OCI-LY7 (cell line): ENCODE data around the gene MMP20. TPM values are rescaled to one million over a fixed set of nuclear protein-coding genes. Genes with fewer than 3 reads are reported as not detected.

Experiments
- BruUV-seq: library from RNA; stranded (reverse); fragments of 400-500 nt; replicated peaks from 2 replicates; lab custom pipeline; 2021; lab: Mats Ljungman, UMichigan
- CTCF ChIA-PET: fragments of 300-600 bp; sonication (Branson Sonifier 250); formaldehyde crosslinking; loops from one replicate; lab custom pipeline; 2022; ENCODE audit warnings: antibody characterized with exemption; ENCODE audit not compliant: unreplicated experiment; lab: Charles Lee
- POLR2A ChIA-PET: fragments of 300-600 bp; sonication (Branson Sonifier 250); formaldehyde crosslinking; loops from one replicate; lab custom pipeline; 2022; ENCODE audit warnings: antibody characterized with exemption; lab: Charles Lee
- DNase-seq: peaks from one replicate; pipeline ENCODE4 v3.0.0-alpha.2; 2015; ENCODE audit warnings: low spot score
- H2AFZ ChIP-seq: fragments of 200-600 bp; sonication (generic), shearing (Covaris generic); 2 replicates; pipeline ENCODE4 v1.6.1; 2014; ENCODE audit warnings: mild to moderate bottlenecking, antibody characterized with exemption, low read length, moderate library complexity
- H3K27ac ChIP-seq: fragments of 200-600 bp; sonication (generic); 2 replicates; pipeline ENCODE4 v1.5.1; 2014; ENCODE audit warnings: mixed run types, low read depth, mild to moderate bottlenecking, moderate library complexity, low read length, inconsistent platforms; ENCODE audit not compliant: poor library complexity, severe bottlenecking
- H3K36me3 ChIP-seq: fragments of 200-600 bp; sonication (generic); 2 replicates; pipeline ENCODE4 v1.6.1; 2014; ENCODE audit warnings: mild to moderate bottlenecking, antibody characterized with exemption, low read length, moderate library complexity, mixed read lengths; ENCODE audit not compliant: insufficient read depth
- H3K4me1 ChIP-seq: fragments of 200-600 bp; sonication (generic); 2 replicates; pipeline ENCODE4 v1.5.1; 2014; ENCODE audit warnings: mild to moderate bottlenecking, low read length; ENCODE audit not compliant: insufficient read depth, poor library complexity, severe bottlenecking
- H3K4me2 ChIP-seq: fragments of 200-600 bp; sonication (generic); 2 replicates; pipeline ENCODE4 v1.6.1; 2014; ENCODE audit warnings: mild to moderate bottlenecking, low read length
- H3K4me3 ChIP-seq: fragments of 200-600 bp; sonication (generic); 2 replicates; pipeline ENCODE4 v1.5.1; 2014; ENCODE audit warnings: mild to moderate bottlenecking, low read depth, low read length; ENCODE audit not compliant: poor library complexity, severe bottlenecking
- H3K79me2 ChIP-seq: fragments of 200-600 bp; sonication (generic); 2 replicates; pipeline ENCODE4 v1.6.1; 2016; ENCODE audit warnings: low read depth, mild to moderate bottlenecking, low read length, moderate library complexity, mixed read lengths; ENCODE audit not compliant: insufficient read depth
- H3K9me2 ChIP-seq: fragments of 200-600 bp; sonication (generic); 2 replicates; pipeline ENCODE4 v1.6.1; 2016; ENCODE audit warnings: mild to moderate bottlenecking, low read length, mixed read lengths; ENCODE audit not compliant: insufficient read depth
- H3K9me3 ChIP-seq: fragments of 200-600 bp; sonication (generic); 2 replicates; pipeline ENCODE4 v1.6.1; 2014; ENCODE audit warnings: mild to moderate bottlenecking, mixed run types, low read length, mixed read lengths
- H4K20me1 ChIP-seq: fragments of 200-600 bp; sonication (generic); 2 replicates; pipeline ENCODE4 v1.6.1; 2014; ENCODE audit warnings: mild to moderate bottlenecking, antibody characterized with exemption, low read length, moderate library complexity, mixed read lengths; ENCODE audit not compliant: insufficient read depth
- EZH2phosphoT487 ChIP-seq: fragments of 200-600 bp; sonication (generic); IDR thresholded peaks from 2 replicates; pipeline ENCODE4 v1.6.1; 2018; ENCODE audit warnings: low read depth, borderline replicate concordance, mild to moderate bottlenecking, mixed run types, antibody characterized with exemption, low read length, moderate library complexity, mixed read lengths
- intact Hi-C: fragments of 100-400 bp; cut with micrococcal nuclease; formaldehyde crosslinking; loops from one replicate; pipeline ENCODE4 v1.10.0; 2022; ENCODE audit not compliant: unreplicated experiment
- total RNA-seq, 2 experiments: library from RNA; depleted of rRNA in 1 of 2; stranded (reverse); fragments of >200 nt in 1 of 2; shearing (Covaris generic) in 1 of 2; gene quantifications; 2 replicates each; pipeline ENCODE4 v1.2.3, GENCODE V29; 2014 to 2022
- TF ChIP-seq, protein P1 (sequence below): fragments of 200-600 bp; sonication (generic); conservative IDR thresholded peaks from 2 replicates; pipeline ENCODE4 v1.5.1; 2014; ENCODE audit warnings: mild to moderate bottlenecking, antibody characterized with exemption, low read length, moderate library complexity, mixed read lengths

The MMP20 gene
- total RNA-seq, 2 experiments from 2014 or later = not detected

- ChIA-PET POLR2A (interaction anchor here (0.6 to 1.6 kb wide), 4 partner anchors 11 to 68 kb away, joined by 3 to 4 read pairs (median 3); no protein-coding TSS in a partner anchor), CTCF (interaction anchor here (1.2 kb wide), 1 partner anchor 38 kb away, joined by 3 read pairs; no protein-coding TSS in a partner anchor)
- no peak for TF ChIP-seq EZH2phosphoT487
- no peak overlapping the region for H3K27ac ChIP-seq
- H2AFZ ChIP-seq = peak overlapping the region; percentile 51
- H4K20me1 ChIP-seq = no peaks in the 10 kb centered on the region
- no peaks in the 10 kb centered on the region for H3K36me3 ChIP-seq
- no peak overlapping the region for H3K4me2 ChIP-seq
- DNase-seq = no peak
- H3K9me3 ChIP-seq = peaks cover 15% of the 10 kb centered on the region; the same call in 1 of the 2 replicates
- H3K9me2 ChIP-seq = no peaks in the 10 kb centered on the region
- BruUV-seq = no TSS peak
- H3K4me3 ChIP-seq = no peak overlapping the region
- peaks cover 14% of the 10 kb centered on the region for H3K4me1 ChIP-seq
- intact Hi-C loops = no loop called here
- H3K79me2 ChIP-seq = no peaks in the 10 kb centered on the region
These were observed 44.1 kb downstream of the MMP20 start for GRCh38 chr11:102581066-102581465.

DNA sequence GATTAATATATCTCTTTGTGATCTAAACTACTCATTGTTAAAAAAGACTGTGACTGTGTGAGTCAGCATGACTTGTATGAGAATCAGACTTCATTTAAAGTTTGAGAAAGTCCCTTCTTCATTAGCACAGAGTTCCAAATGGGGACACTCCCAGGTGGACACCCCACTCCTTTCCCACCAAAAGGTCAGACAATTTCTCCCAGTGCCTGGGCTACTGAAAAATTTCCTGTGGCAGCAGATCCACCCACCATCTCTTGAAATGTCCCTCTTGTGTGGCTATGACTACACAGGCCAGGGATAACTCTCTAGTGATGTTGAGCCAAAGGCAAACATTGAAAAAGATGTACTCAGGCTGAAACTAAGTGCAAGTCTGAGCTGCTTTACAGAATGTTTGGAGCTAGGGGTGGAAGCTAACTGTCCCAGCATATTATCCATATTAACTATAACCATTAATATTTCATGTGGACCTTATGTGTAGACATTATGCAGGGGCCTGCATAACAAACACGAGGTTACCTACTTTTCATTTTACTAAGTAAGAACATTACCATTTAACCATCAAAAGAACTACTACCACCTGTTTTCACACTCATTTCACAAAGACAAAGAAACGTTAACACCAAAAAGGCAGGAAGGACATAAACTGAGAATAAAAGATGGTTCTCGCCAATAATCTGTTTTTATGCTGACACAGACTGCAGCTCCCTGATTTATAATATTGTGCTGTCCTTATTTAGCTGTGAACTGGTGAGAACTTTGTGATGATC is 44.8 kb downstream of the MMP20 start:
- Histone ChIP-seq H3K9me2 (no peaks in the 10 kb centered on the region), H3K4me2 (no peak overlapping the region), H3K4me3 (no peak overlapping the region), H3K4me1 (peaks cover 15% of the 10 kb centered on the region), H2AFZ (peak overlapping the region; percentile 51), H3K27ac (no peak overlapping the region), H3K36me3 (no peaks in the 10 kb centered on the region), H3K79me2 (no peaks in the 10 kb centered on the region), H4K20me1 (no peaks in the 10 kb centered on the region), H3K9me3 (peaks cover 17% of the 10 kb centered on the region; the same call in 1 of the 2 replicates)
- POLR2A ChIA-PET = interaction anchor here (0.6 to 1.6 kb wide), 6 partner anchors 10 to 461 kb away, joined by 3 to 8 read pairs (median 3); no protein-coding TSS in a partner anchor
- BruUV-seq = no TSS peak
- CTCF ChIA-PET = interaction anchor here (1.2 kb wide), 1 partner anchor 37 kb away, joined by 3 read pairs; no protein-coding TSS in a partner anchor
- intact Hi-C loops = no loop called here
- TF ChIP-seq, protein P1, sequence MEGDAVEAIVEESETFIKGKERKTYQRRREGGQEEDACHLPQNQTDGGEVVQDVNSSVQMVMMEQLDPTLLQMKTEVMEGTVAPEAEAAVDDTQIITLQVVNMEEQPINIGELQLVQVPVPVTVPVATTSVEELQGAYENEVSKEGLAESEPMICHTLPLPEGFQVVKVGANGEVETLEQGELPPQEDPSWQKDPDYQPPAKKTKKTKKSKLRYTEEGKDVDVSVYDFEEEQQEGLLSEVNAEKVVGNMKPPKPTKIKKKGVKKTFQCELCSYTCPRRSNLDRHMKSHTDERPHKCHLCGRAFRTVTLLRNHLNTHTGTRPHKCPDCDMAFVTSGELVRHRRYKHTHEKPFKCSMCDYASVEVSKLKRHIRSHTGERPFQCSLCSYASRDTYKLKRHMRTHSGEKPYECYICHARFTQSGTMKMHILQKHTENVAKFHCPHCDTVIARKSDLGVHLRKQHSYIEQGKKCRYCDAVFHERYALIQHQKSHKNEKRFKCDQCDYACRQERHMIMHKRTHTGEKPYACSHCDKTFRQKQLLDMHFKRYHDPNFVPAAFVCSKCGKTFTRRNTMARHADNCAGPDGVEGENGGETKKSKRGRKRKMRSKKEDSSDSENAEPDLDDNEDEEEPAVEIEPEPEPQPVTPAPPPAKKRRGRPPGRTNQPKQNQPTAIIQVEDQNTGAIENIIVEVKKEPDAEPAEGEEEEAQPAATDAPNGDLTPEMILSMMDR = no peak
- no peak for TF ChIP-seq EZH2phosphoT487
- DNase-seq = no peak

DNA sequence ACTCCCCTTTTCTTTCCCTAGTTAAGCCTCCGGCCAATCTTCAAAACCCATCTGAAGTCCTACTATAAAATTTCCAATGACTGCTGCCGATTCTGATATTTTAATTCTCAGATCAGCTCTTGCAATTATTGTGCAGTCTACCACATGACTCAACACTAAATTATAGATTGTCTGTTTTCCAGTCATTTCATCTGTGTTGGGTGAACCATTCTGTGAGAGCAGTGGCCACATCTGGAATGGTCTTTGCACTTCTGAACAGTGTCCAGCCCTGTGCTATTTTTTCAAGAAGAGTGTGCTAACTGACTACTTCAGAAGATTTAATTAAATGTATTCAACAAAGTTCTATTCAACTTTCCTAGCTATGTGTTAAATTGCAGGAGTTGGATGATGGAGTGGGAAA is 47.4 kb downstream of the MMP20 start:
- ChIA-PET POLR2A (interaction anchor here (0.6 to 0.8 kb wide), 3 partner anchors 22 to 32 kb away, joined by 3 read pairs; no protein-coding TSS in a partner anchor), CTCF (no interaction called here)
- no peak for DNase-seq
- Histone ChIP-seq H3K27ac (no peak overlapping the region), H3K9me2 (no peaks in the 10 kb centered on the region), H3K79me2 (no peaks in the 10 kb centered on the region), H4K20me1 (no peaks in the 10 kb centered on the region), H3K4me3 (no peak overlapping the region), H3K36me3 (no peaks in the 10 kb centered on the region), H3K4me2 (no peak overlapping the region), H3K4me1 (peaks cover 15% of the 10 kb centered on the region), H3K9me3 (peaks cover 10% of the 10 kb centered on the region; the same call in 1 of the 2 replicates), H2AFZ (peak overlapping the region; percentile 44)
- no peak for TF ChIP-seq EZH2phosphoT487
- TF ChIP-seq, protein P1 = no peak
- intact Hi-C loops = no loop called here
- BruUV-seq = no TSS peak
